ENCODE data around the gene SUPT20HL2.
"Not testable (repeated sequence)": the region's sequence is repeated elsewhere in the genome, so short reads cannot be mapped to it uniquely, and the experiment has no call there.

SUPT20HL2 gene

DNA sequence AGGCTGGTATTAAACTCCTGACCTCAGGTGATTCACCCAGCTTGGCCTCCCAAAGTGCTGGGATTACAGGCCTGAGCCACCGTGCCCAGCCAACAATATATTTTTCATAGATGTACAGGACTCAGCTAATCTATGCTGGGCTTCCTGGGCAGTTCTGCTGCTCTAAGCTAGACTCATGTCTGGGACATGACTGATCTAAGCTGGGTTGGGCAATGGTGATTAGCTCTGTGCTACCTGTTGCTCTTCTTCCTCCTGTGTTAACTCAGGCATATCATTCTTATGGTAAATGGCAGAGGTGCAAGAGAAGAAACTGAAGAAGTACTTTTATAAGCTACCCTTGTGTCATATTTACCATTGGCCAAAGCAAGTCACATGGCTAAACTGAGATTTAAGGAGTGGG, 11.4 kb upstream of the SUPT20HL2 start:
- no peak overlapping the region for H3K4me3 Mint-ChIP-seq
- no peaks in the 10 kb centered on the region for H3K4me1 Mint-ChIP-seq
- DNase-seq (no peak), ATAC-seq (replicated peaks) (no peak)
- no peaks in the 10 kb centered on the region for H3K36me3 Mint-ChIP-seq
- H3K9me3 Mint-ChIP-seq = peaks cover 0 to 4% of the 10 kb centered on the region in 2 donors
- peaks cover 6 to 23% of the 10 kb centered on the region in 2 donors for H3K27me3 Mint-ChIP-seq
- no peak overlapping the region for H3K27ac Mint-ChIP-seq

DNA sequence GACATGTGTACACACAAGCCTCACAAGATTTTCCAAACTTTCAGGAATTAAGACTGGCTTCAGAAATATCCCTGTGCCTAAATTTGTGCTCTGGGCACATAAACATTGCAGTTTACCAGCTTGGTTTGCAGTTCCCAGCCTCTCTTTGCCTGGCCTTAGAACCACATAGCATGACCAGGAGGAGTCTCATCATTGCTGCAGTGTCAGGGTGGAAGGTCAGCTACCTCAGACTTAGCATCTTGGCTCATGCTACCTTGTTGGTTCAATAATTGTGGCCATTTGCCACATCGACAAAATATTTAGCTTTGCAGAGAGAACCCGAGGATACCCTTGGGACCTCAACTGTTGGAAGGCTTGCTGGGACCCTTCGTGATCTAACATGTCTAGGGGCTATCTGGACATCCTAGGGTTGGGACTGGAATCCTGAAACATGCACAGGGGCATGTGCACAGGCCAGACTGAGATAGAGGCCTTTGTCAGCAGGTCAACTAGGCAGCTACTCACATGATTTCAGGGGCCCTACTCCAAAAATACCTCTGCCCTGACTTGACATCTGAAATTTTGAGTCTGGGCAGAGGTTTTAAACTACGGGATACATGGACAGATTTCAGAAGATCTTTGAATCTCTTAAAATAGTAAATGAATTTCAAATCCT, 8.0 kb upstream of the SUPT20HL2 start:
- Mint-ChIP-seq H3K4me1 (no peaks in the 10 kb centered on the region), H3K9me3 (peaks cover 0 to 4% of the 10 kb centered on the region in 2 donors), H3K4me3 (no peak overlapping the region), H3K27me3 (peaks cover 6 to 28% of the 10 kb centered on the region in 2 donors), H3K36me3 (no peaks in the 10 kb centered on the region), H3K27ac (no peak overlapping the region)
- DNase-seq (no peak), ATAC-seq (replicated peaks) (no peak)

DNA sequence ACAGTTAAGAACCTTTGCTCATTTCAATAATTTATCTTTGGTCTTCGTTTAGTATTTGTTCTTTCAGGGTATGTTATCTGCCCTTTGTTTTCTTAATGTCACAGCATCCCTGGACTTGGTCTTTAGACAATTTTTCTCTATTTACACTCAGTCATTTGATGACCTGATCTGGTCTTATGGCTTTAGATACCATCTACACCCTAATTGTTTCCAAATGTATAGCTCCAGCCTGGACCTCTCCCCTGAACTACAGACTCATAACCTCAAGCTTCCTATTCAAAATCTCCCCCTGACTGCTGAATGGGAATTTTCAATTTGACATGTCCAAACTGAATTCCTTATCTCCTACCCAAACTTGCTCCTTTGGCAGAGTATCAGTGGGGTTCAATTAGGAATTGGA, 3.7 kb upstream of the SUPT20HL2 start:
- Mint-ChIP-seq H3K9me3 (no peaks in the 10 kb centered on the region), H3K4me1 (no peaks in the 10 kb centered on the region), H3K27me3 (peaks cover 0 to 10% of the 10 kb centered on the region in 2 donors), H3K27ac (no peak overlapping the region), H3K36me3 (no peaks in the 10 kb centered on the region), H3K4me3 (no peak overlapping the region)
- ATAC-seq (replicated peaks) (no peak), DNase-seq (no peak)

DNA sequence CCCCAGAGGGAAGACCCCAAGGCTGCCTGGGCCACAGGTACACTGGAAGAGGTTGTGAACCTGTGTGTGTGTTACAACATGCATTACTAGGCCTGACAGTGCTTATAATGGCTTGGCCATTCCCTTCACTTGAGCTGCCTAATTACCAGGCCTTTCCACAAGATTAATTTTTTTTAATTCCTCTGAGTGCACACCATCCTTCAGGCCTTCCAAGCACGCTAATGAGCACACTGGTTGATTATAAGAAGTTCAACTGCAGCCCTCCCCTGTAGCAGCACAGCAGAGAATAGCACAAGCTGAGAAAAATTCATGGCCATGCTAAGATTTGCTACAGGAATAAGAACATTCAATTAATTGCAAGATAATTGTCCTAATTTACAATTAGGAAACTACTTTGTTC, 2.2 kb upstream of the SUPT20HL2 start:
- ATAC-seq (replicated peaks) (no peak), DNase-seq (no peak)
- H3K4me3 Mint-ChIP-seq = no peak overlapping the region
- no peaks in the 10 kb centered on the region for H3K36me3 Mint-ChIP-seq
- peaks cover 0 to 10% of the 10 kb centered on the region in 2 donors for H3K27me3 Mint-ChIP-seq
- no peak overlapping the region for H3K27ac Mint-ChIP-seq
- H3K4me1 Mint-ChIP-seq = no peaks in the 10 kb centered on the region
- no peaks in the 10 kb centered on the region for H3K9me3 Mint-ChIP-seq

DNA sequence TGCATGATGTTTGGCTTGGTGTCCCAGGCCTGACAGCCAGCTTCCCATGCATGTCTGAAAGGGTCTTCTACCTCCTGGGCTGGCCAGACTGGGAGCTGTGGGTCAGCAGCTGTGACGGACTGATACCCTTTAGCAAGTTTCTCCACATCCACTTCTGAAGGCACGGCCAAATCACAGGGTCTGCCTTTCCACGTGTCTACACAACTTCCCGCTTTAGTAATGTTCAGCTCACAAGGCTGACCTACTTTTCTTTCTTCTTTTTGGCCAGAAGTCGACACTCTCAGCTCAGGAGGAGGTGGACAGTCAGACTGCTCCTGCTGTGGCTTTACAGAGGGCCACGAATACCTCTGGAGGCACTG, 1.6 kb downstream of the SUPT20HL2 start:
- not testable (repeated sequence) for H3K4me1 Mint-ChIP-seq; H3K4me3 Mint-ChIP-seq; H3K27ac Mint-ChIP-seq; DNase-seq; H3K36me3 Mint-ChIP-seq; ATAC-seq (replicated peaks); H3K9me3 Mint-ChIP-seq
- H3K27me3 Mint-ChIP-seq = peaks cover 0 to 12% of the 10 kb centered on the region in 2 donors

DNA sequence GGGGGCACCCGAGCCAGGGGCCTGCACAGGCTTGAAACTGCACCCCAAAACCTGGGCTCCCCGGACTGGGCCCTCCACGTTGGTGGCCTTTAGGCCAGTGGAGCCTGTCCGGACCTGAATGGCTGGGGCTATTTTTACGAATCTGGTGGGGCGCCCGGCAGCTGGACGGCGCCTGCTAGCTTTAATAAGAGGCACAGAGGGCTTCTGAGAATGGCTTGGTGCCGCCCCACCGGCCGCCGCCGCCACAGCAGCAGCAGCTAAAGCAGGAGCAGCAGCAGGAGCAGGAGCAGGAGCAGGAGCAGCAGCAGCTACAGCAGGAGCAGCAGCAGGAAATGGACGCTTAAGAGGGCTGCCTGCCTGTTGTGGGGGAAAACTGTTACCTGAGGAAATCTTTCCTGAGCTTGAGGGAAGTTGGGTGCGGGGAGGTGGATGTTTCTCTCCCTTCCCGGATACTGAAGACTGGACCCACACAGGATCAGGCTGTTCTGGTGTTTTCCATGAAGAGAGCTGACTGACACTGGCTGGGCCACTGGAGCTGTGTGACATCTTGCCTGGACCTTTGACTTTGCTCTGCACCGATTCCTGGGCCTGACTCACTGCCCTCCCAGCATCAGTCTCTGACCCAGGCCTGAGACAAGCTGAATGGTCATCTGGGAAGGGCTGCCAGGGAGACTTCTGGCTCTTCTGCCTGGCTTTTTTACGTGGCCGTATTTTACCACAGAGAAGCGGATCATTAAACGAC, 2.2 kb downstream of the SUPT20HL2 start:
- peaks cover 0 to 16% of the 10 kb centered on the region in 2 donors for H3K27me3 Mint-ChIP-seq
- not testable (repeated sequence) for H3K4me3 Mint-ChIP-seq; H3K4me1 Mint-ChIP-seq; H3K9me3 Mint-ChIP-seq; DNase-seq; H3K36me3 Mint-ChIP-seq; ATAC-seq (replicated peaks); H3K27ac Mint-ChIP-seq

DNA sequence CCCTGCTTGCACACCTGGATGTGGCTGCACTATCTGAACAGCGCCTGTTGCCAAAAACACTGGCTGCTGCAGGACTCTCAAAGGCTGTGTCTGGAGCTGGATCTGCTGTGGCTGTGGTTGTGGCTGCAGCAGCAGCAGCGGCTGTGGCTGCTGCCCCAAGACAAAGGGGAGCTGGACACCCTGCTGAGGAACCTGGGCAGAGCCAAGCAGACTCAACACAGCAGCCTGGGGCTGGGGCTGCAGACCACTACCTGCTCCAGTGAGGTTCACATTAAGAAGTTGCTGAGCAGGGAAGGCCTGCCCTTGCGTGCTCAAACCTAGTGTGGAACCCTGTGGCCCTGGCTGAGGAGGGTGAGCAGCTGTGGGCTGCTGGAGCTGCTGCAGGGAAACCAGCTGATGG, 3.0 kb downstream of the SUPT20HL2 start:
- H3K27me3 Mint-ChIP-seq = peaks cover 0 to 22% of the 10 kb centered on the region in 2 donors
- H3K36me3 Mint-ChIP-seq; H3K27ac Mint-ChIP-seq; ATAC-seq (replicated peaks); H3K9me3 Mint-ChIP-seq; DNase-seq; H3K4me1 Mint-ChIP-seq; H3K4me3 Mint-ChIP-seq: not testable (repeated sequence)

DNA sequence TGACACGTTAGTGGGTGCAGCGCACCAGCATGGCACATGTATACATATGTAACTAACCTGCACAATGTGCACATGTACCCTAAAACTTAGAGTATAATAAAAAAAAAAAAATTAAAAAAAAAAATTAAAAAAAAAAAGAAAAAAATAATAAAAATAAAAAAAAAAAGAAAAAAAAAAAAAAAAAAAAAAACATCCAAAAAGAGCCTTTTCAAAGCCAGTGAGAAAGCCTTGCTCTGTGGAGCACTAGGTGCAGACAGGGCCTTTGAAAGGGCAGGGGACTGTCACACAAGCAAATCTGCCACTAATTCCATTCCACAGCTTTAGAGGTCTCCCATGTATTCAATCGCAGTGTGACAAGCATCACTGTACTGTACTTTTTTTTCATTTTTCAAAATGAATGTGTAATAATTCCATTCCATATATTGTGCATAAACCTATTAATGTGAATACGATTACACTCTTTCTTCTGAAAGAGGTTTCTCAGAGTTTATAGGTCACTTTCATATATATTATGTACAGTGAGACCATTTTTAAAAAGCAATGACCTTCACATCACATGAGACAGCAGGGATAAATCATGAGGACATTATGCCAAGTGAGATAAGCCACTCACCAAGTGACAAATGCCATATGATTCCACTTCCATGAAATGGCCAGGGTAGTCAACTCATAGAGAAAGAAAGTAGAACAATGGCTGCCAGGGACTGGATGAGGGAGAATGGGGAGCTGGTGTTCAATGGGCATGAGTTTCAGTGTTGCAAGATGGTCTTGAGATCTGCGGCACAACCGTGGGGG, 4.1 kb downstream of the SUPT20HL2 start:
- H3K4me3 Mint-ChIP-seq; H3K9me3 Mint-ChIP-seq; DNase-seq; H3K4me1 Mint-ChIP-seq; H3K36me3 Mint-ChIP-seq; H3K27ac Mint-ChIP-seq; ATAC-seq (replicated peaks): not testable (repeated sequence)
- H3K27me3 Mint-ChIP-seq = peaks cover 0 to 22% of the 10 kb centered on the region in 2 donors

DNA sequence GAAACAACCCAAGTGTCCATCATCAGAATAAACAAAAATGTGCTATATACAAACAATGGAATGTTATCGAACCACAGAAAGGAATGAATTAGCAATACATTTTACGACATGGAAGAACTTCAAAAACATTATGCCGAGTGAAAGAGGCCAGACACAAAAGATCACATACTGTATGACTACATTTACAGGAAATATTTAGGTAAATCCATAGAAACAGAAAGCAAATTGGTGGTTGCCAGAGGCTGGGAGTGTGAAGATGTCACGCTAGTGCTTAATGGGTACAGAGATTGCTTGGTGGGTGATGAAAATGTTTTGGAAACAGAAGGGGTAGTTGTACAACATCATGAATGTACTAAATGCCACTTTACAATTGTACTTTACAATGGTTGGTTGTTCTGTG, 5.1 kb downstream of the SUPT20HL2 start:
- peaks cover 0 to 22% of the 10 kb centered on the region in 2 donors for H3K27me3 Mint-ChIP-seq
- not testable (repeated sequence) for DNase-seq; H3K36me3 Mint-ChIP-seq; H3K27ac Mint-ChIP-seq; H3K4me3 Mint-ChIP-seq; H3K9me3 Mint-ChIP-seq; ATAC-seq (replicated peaks); H3K4me1 Mint-ChIP-seq

DNA sequence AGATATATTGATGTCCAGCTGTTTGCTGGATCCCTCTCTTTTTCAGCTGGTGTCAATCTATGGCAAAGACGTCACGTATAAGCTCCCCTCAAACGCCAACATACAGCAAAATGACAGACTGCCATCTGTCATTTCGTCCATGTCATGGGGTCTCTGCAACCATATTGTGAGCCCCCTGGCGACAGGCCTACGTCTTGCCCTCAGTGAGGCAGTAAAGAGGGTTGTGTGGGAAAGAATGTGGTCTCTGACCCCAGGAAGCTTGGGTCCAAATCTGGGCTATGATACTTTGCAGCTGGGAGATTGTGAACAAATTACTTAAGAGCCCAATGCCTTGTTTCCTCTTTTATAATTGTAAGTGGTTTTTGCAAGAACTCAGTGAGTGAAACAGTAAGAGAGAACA, 7.4 kb downstream of the SUPT20HL2 start:
- Mint-ChIP-seq H3K4me3 (no peak overlapping the region), H3K9me3 (no peaks in the 10 kb centered on the region), H3K36me3 (no peaks in the 10 kb centered on the region), H3K4me1 (no peaks in the 10 kb centered on the region), H3K27ac (no peak overlapping the region), H3K27me3 (peaks cover 0 to 22% of the 10 kb centered on the region in 2 donors)
- DNase-seq (no peak), ATAC-seq (replicated peaks) (no peak)

DNA sequence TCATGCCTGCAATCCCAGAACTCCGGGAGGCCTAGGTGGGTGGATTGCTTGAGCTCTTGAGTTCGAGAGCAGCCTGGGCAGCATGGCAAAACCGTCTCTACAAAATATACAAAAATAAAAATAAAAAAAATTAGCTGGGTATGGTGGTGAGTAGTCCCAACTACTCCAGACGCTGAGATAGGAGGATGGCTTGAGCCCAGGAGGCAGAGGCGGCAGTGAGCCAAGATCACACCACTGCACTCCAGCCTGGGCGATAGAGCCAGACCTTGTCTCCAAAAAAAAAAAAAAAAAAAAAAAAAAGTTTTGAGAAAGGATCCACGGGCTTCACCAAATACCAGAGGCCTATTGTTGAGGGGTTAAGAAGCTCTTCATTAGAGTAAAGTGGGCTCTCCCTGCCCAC, 8.0 kb downstream of the SUPT20HL2 start:
- Mint-ChIP-seq H3K27me3 (peaks cover 0 to 22% of the 10 kb centered on the region in 2 donors), H3K4me1 (no peaks in the 10 kb centered on the region), H3K36me3 (no peaks in the 10 kb centered on the region), H3K4me3 (no peak overlapping the region), H3K9me3 (no peaks in the 10 kb centered on the region), H3K27ac (no peak overlapping the region)
- ATAC-seq (replicated peaks) (no peak), DNase-seq (no peak)

DNA sequence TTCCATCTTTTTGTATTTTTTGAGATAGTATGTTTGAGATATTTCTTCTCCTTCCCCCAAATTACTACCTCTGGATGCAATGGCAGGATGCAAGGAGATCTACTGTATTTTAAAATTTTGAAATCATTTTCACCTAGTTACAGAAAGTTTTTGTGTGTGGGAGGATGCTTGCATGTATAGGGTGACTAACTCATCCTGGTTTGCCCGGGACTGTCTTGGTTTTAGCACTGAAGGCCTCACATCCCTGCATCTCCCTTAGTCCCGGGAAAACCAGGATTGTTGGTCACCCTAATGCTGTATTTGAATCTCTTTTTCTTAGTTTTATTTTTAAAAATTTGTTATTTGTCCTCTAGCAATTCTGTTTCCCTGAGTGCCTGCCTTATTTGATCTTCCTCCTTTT, 12.1 kb downstream of the SUPT20HL2 start:
- H3K27ac Mint-ChIP-seq = no peak overlapping the region
- peaks cover 4 to 7% of the 10 kb centered on the region in 2 donors for H3K27me3 Mint-ChIP-seq
- DNase-seq (no peak), ATAC-seq (replicated peaks) (no peak)
- H3K4me1 Mint-ChIP-seq = no peaks in the 10 kb centered on the region
- H3K36me3 Mint-ChIP-seq = no peaks in the 10 kb centered on the region
- no peaks in the 10 kb centered on the region for H3K9me3 Mint-ChIP-seq
- no peak overlapping the region for H3K4me3 Mint-ChIP-seq

DNA sequence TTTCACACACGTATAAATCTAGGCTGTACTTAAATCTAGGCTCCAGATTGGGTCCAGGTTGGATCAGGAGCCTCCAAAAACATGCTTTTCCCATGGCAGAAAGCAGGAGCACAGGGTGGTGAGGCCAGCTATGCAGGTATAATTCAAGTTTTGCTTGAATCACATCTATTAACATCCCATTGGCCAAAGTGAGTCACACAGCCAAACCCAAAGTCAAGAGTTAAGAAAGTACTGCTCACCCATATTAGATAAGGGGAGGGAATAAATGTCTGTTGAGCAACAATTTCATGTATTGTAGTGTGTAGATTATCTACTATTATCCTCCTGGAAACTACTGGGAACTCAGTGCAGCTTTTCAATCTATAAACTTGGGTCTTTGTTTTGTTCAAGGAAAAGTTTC, 12.8 kb downstream of the SUPT20HL2 start:
- ATAC-seq (replicated peaks) (no peak), DNase-seq (no peak)
- Mint-ChIP-seq H3K27ac (no peak overlapping the region), H3K9me3 (no peaks in the 10 kb centered on the region), H3K36me3 (no peaks in the 10 kb centered on the region), H3K27me3 (peaks cover 0 to 4% of the 10 kb centered on the region in 2 donors), H3K4me3 (no peak overlapping the region), H3K4me1 (no peaks in the 10 kb centered on the region)

DNA sequence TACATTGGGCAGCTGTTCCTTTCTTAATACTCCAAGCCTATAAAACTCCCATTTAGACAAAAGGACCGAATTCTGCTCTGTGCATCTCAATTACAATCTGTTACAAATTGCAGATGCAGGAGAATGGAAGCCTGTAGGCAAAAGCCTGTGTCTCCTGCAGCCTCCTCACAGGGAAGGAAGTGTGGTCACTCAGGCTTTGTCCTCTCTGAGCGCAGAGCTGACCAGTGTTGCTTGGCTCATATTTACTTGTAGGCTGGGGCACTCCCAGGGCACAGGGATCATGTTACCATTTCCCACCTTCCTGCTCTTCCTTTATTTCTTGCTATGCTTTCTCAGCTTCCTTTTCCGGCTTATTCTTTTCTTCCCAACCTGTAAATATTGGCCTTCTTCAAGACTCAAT, 15.7 kb downstream of the SUPT20HL2 start:
- Mint-ChIP-seq H3K27me3 (peaks cover 0 to 4% of the 10 kb centered on the region in 2 donors), H3K36me3 (no peaks in the 10 kb centered on the region), H3K9me3 (no peaks in the 10 kb centered on the region), H3K4me1 (no peaks in the 10 kb centered on the region), H3K4me3 (no peak overlapping the region), H3K27ac (no peak overlapping the region)
- DNase-seq = no peak
- no peak for ATAC-seq (replicated peaks)

DNA sequence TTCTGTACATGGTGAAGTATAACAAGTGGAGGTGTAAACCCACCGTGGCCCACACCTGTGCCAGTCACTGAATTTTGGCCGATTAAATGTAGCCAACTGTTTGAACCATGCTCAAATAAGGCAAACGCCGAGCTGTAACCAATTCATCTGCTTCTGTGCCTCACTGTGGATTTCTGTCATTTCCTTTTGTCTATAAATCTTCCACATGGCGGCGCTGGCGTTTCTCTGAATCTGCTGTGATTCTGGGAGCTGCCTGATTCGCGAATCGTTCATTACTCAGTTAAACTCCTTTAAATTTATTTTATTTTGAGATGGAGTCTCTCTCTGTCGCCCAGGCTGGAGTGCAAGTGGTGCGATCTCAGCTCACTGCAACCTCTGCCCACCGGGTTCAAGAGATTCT, 19.2 kb downstream of the SUPT20HL2 start:
- DNase-seq (no peak), ATAC-seq (replicated peaks) (no peak)
- H3K4me3 Mint-ChIP-seq = no peak overlapping the region
- no peaks in the 10 kb centered on the region for H3K4me1 Mint-ChIP-seq
- no peak overlapping the region for H3K27ac Mint-ChIP-seq
- H3K36me3 Mint-ChIP-seq = no peaks in the 10 kb centered on the region
- peaks cover 3 to 12% of the 10 kb centered on the region in 2 donors for H3K27me3 Mint-ChIP-seq
- H3K9me3 Mint-ChIP-seq = no peaks in the 10 kb centered on the region

All from stimulated activated naive B cell treated with anti-CD40 and anti-IgM and Interleukin-4, amounts not matched to agents 10 μg/mL and 1 μg/mL and 100 μg/mL, for 72 hours (primary cell).